H1 (cell line): ENCODE results near the gene GRK6. TPM values are rescaled to one million over a fixed set of nuclear protein-coding genes. Genes with fewer than 3 reads are reported as not detected.

Experiments
- CHD7 ChIP-seq: fragments of 300-600 bp; sonication (generic); IDR thresholded peaks from 2 replicates; pipeline ENCODE4 v1.7.1; 2012; ENCODE audit warnings: low read length, moderate library complexity, mild to moderate bottlenecking, inconsistent platforms; ENCODE audit not compliant: insufficient replicate concordance
- CTBP2 ChIP-seq: IDR thresholded peaks from 2 replicates; pipeline ENCODE4 v1.7.0; 2011; ENCODE audit warnings: borderline replicate concordance, mild to moderate bottlenecking, moderate library complexity, mixed read lengths, low read length; ENCODE audit not compliant: insufficient read depth, insufficient read length
- CTCF ChIP-seq, 3 experiments: IDR thresholded peaks; 1 replicate in 2 of 3; 2 replicates in 1 of 3; pipeline versions ENCODE4 v1.5.1 to v1.6.1; 2011; ENCODE audit warnings: low read length in 3 of 3, mild to moderate bottlenecking in 3 of 3, inconsistent platforms in 2 of 3, low read depth in 1 of 3, moderate library complexity in 1 of 3; ENCODE audit not compliant: insufficient read depth in 1 of 3; ENCODE audit errors: control extremely low read depth in 1 of 3
- POLR2A ChIP-seq, 2 experiments: IDR thresholded peaks; 1 replicate in 1 of 2; 2 replicates in 1 of 2; pipeline ENCODE4 v1.6.1; 2011; ENCODE audit warnings: low read depth in 2 of 2, low read length in 2 of 2, mild to moderate bottlenecking in 2 of 2; ENCODE audit errors: control extremely low read depth in 1 of 2
- TBP ChIP-seq: IDR thresholded peaks from 2 replicates; pipeline ENCODE4 v1.6.1; 2011; ENCODE audit warnings: low read depth, low read length, improper control_type of control experiment
- USF2 ChIP-seq: IDR thresholded peaks from 2 replicates; pipeline ENCODE4 v1.6.1; 2011; ENCODE audit warnings: low read length, improper control_type of control experiment
- ZNF274 ChIP-seq: IDR thresholded peaks from 2 replicates; pipeline ENCODE4 v1.7.0; 2012; ENCODE audit warnings: low read length, borderline replicate concordance; ENCODE audit errors: extremely low read depth
- polyA plus RNA-seq, 7 experiments: library from polyadenylated mRNA; depleted of rRNA in 3 of 7; stranded (reverse) in 5 of 7; unstranded in 2 of 7; fragments of >200 nt in 5 of 7; fragments of 200-250 nt in 2 of 7; gene quantifications; 1 replicate in 5 of 7; 2 replicates in 1 of 7; 4 replicates in 1 of 7; pipeline versions ENCODE4 v1.2.1 to v1.2.3, GENCODE V29; 2011 to 2013; ENCODE audit warnings: missing spikeins in 2 of 7, mixed read lengths in 2 of 7
- total RNA-seq: library from RNA; stranded (reverse); fragmentation: NEBNext Ultra II Directional; extraction: Animal tissue kit (Norgen Biotek cat#: 25700); gene quantifications from 2 replicates; pipeline ENCODE4 v1.2.1, GENCODE V29; 2021

Gene GRK6
- total and polyA plus RNA-seq, 2 of the 8 experiments (the other 6 are each of a cell fraction or from before 2014, with no cell fraction given) = 31.8 to 57.8 TPM

GRCh38 chr5:177382423-177383029 lies 44.0 kb upstream of the GRK6 start (continued):
- no peak for TF ChIP-seq CHD7
- no peak for TF ChIP-seq CTBP2
- no peak for TF ChIP-seq POLR2A (IDR thresholded peaks at IDR 0.05; ENCODE audit: control extremely low read depth in 1 of 2, low read depth in 2 of 2, low read length in 2 of 2)
- no peak for TF ChIP-seq TBP
- peak in 2 of 3 experiments; percentile 37 to 59; a peak in 3 of 4 replicates for TF ChIP-seq CTCF (IDR thresholded peaks at IDR 0.05; ENCODE audit: control extremely low read depth in 1 of 3, insufficient read depth in 1 of 3, low read depth in 1 of 3, low read length in 3 of 3)
- TF ChIP-seq ZNF274 = no peak
- no peak for TF ChIP-seq USF2
